ENCODE measurements around the gene SENP2. TPM values are rescaled to one million over a fixed set of nuclear protein-coding genes. Genes with fewer than 3 reads are reported as not detected.

SENP2 gene
- total RNA-seq (2022; extraction: Qiagen RNA extraction; ENCODE audit: low read depth) = 16.5 to 22.6 TPM (median 20.0 TPM) in 5 replicates

GRCh38 chr3:185585859-185586685 lies at the start of gene SENP2:
TSS of gene SENP2 (plus strand) at chr3:185586295. CDS start at chr3:185586414, 119 bp downstream.

GRCh38 chr3:185552358-185552877 lies 33.7 kb upstream of the SENP2 start, which contains the start of gene LIPH:
TSS of gene LIPH (minus strand) at chr3:185552588. CDS start at chr3:185552471, 117 bp downstream.

Other genes starting within 250 kb of the SENP2 start
- 13.2 to 16.3 TPM (median 13.5 TPM) in 5 replicates for gene MAP3K13, start 223.2 kb upstream of the SENP2 start, total RNA-seq (2022; extraction: Qiagen RNA extraction; ENCODE audit: low read depth)
- 18.3 to 24.0 TPM (median 21.3 TPM) in 5 replicates for gene TMEM41A, start 87.3 kb upstream of the SENP2 start, total RNA-seq (2022; extraction: Qiagen RNA extraction; ENCODE audit: low read depth)
- gene LIPH, start 33.7 kb upstream of the SENP2 start, total RNA-seq (2022; extraction: Qiagen RNA extraction; ENCODE audit: low read depth) = 7.5 to 8.5 TPM (median 8.1 TPM) in 5 replicates
- 8.7 to 11.8 TPM (median 9.7 TPM) in 5 replicates for gene IGF2BP2, start 238.7 kb downstream of the SENP2 start, total RNA-seq (2022; extraction: Qiagen RNA extraction; ENCODE audit: low read depth)